Measurements from ENCODE around the gene ESPN.
"Not testable (repeated sequence)": the region's sequence is repeated elsewhere in the genome, so short reads cannot be mapped to it uniquely, and the experiment has no call there.

Gene ESPN

GRCh38 chr1:6428453-6428852 is 3.9 kb downstream of the ESPN start:
- not testable (repeated sequence) for DNase-seq

- DNase-seq = not testable (repeated sequence)
Measured at GRCh38 chr1:6429660-6430411, 5.3 kb downstream of the ESPN start.

- not testable (repeated sequence) for DNase-seq
Measured at GRCh38 chr1:6431645-6432579, 7.3 kb downstream of the ESPN start.

- no peak for DNase-seq
Measured at GRCh38 chr1:6434186-6434585, 9.6 kb downstream of the ESPN start.

- no peak for DNase-seq
Measured at GRCh38 chr1:6435129-6435528, 10.6 kb downstream of the ESPN start.

GRCh38 chr1:6435547-6435946 is 11.0 kb downstream of the ESPN start:
- no peak for DNase-seq

- not testable (repeated sequence) for DNase-seq
Measured at GRCh38 chr1:6436277-6436676, 11.7 kb downstream of the ESPN start.

GRCh38 chr1:6437012-6437700 is 12.6 kb downstream of the ESPN start:
- DNase-seq = peak in 1 of 2 experiments; percentile 11

GRCh38 chr1:6438047-6438525 is 13.5 kb downstream of the ESPN start:
- DNase-seq = peak in 1 of 2 experiments; percentile 42

GRCh38 chr1:6440198-6441126 is 15.9 kb downstream of the ESPN start:
- no peak for DNase-seq

- DNase-seq = no peak
Measured at GRCh38 chr1:6441586-6441985, 17.0 kb downstream of the ESPN start.

GRCh38 chr1:6443339-6444115 is 19.0 kb downstream of the ESPN start:
- DNase-seq = no peak

- DNase-seq = no peak
Measured at GRCh38 chr1:6444377-6444776, 19.8 kb downstream of the ESPN start.

GRCh38 chr1:6445062-6445763 is 20.6 kb downstream of the ESPN start:
- peak in 1 of 2 experiments; percentile 4 for DNase-seq

GRCh38 chr1:6445929-6446328 is 21.4 kb downstream of the ESPN start:
- DNase-seq = not testable (repeated sequence)

GRCh38 chr1:6446665-6447015 is 22.1 kb downstream of the ESPN start:
- DNase-seq = no peak

- DNase-seq = no peak
Measured at GRCh38 chr1:6447016-6447817, 22.6 kb downstream of the ESPN start.

GRCh38 chr1:6447818-6448748 is 23.5 kb downstream of the ESPN start:
- no peak for DNase-seq
